ENCODE measurements around the gene WDR1. TPM values are rescaled to one million over a fixed set of nuclear protein-coding genes. Genes with fewer than 3 reads are reported as not detected.

The WDR1 gene
- polyA plus RNA-seq, 6 donors from 2014 or later, result 145 to 210 (median 186) TPM

DNA sequence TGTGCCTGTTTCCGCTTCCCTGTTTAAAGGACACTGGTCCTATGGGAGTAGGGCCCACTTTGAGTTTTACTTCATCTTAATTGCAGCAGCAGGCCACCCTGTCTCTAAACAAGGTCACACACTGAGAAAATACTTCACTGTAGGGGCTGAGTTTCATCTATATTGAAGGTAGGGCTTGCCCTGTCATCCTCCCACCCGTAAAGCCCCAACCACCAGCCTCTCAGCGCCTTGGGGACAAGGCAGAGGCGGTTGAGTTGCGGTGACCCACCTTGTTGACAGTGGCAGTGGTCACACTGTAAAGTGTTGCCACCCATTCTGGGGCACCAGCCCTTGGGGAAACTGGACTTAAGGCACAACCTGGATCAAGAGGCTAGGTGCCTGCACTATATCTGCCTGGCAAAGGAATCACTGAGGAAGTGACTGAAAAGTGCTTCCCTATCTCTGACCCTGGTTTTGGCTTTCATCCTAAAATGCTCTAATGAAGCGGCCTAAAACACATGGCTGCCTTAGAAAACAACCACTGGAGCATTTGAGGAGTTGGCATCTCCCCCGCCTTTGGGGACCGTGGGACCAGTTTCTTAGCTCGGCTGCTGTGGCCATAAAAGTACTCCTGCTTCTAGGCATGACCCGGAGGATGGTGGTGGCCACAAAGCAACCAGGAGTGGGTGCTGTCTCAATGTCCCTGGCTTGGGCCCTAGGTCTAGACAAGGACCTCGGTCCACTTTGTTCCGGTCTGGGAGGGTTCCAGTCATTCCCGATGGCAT lies 7.8 kb upstream of the WDR1 start:
- Mint-ChIP-seq H3K36me3 (no peaks in the 10 kb centered on the region), H3K9me3 (no peaks in the 10 kb centered on the region), H3K4me1 (peaks cover 0 to 8% (median 0%) of the 10 kb centered on the region in 3 donors), H3K27me3 (peaks cover 0 to 16% (median 14%) of the 10 kb centered on the region in 3 donors), H3K27ac (peak overlapping the region in 3 of 6 donors; percentile 10 to 61 (median 57)), H3K4me3 (no peak overlapping the region)
- no peak for DNase-seq
- no peak for ATAC-seq (ENCODE audit: low read depth in 2 of 2)

DNA sequence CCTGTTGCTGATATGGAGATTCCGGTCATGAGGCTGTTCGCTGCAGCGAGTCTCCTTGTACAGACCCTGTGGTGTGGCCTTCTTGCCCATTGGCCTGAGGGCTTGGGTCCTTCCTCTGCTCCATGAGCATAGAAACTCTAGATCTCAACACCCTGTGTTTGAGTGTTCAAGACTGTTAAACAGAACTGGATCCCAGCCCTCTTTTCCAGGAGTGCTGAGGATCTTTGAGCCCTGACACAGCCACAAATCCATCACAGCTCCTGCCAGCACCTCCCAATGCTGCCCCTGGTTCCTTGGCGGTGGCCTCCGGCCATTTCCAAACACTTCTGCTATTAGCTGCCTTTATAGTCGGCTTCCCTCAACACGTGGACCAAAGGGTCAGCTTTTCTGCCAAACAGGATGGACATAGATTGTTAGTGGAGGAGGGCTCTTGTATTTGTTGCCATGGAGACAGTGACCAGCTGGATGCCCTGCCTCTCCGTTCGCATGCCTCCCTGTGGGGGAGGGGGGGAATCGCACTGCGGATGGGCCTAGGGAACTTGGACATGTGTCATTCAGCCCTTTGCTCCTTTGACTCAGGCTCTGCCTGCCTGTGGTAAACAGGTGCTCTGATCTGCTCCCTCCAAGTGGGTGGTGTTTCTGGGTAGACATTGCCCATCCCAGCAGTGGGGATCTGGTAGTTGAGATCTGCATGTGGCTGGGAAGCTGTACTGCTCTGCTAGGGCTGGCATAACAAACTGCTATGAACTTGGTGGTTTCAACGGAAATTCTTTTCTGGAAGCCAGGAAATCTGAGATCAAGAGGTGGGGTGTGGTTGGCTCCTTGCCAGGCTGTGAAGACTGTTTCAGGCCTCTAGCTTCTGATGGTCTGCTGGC lies 6.9 kb upstream of the WDR1 start:
- Mint-ChIP-seq H3K36me3 (no peaks in the 10 kb centered on the region), H3K9me3 (no peaks in the 10 kb centered on the region), H3K4me1 (peaks cover 4 to 16% (median 6%) of the 10 kb centered on the region in 3 donors), H3K4me3 (no peak overlapping the region), H3K27ac (peak overlapping the region in 1 of 6 donors; percentile 62), H3K27me3 (peaks cover 0 to 16% (median 12%) of the 10 kb centered on the region in 3 donors)
- no peak for DNase-seq
- no peak for ATAC-seq (ENCODE audit: low read depth in 2 of 2)

DNA sequence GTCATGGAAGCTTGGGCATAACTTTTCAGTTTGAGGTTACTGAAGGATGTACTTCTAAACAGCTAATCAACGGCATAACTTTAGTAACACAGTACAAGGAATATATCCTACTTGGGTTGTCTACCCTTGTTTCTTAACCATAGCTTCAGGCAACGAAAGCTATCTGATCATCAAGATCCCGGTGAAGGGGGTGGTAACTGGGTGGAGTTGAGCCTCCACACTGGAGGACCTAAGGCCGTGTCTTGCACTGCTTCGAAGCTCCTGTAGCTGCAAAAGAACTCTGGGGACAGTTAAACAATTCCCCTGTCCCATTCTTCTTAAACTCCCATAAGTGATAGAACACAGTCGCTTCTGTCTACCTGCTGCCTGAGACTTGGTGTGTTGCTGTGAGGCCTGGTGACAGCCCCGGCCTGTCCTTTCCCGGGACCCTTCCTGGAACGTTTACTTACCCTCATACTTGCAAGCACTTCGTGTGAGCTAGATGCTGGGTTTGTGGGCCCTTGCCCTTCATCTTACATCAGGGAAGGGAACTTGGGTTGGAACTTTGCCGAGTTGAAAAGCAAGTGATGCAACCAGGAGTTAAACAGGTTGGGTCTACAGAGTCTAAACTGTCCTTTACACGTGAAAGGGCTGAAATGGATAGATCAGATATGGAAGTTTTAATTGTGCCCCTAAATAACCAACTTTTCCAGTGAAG lies 5.8 kb upstream of the WDR1 start:
- H3K4me1 Mint-ChIP-seq, result peaks cover 15 to 27% (median 17%) of the 10 kb centered on the region in 3 donors

DNA sequence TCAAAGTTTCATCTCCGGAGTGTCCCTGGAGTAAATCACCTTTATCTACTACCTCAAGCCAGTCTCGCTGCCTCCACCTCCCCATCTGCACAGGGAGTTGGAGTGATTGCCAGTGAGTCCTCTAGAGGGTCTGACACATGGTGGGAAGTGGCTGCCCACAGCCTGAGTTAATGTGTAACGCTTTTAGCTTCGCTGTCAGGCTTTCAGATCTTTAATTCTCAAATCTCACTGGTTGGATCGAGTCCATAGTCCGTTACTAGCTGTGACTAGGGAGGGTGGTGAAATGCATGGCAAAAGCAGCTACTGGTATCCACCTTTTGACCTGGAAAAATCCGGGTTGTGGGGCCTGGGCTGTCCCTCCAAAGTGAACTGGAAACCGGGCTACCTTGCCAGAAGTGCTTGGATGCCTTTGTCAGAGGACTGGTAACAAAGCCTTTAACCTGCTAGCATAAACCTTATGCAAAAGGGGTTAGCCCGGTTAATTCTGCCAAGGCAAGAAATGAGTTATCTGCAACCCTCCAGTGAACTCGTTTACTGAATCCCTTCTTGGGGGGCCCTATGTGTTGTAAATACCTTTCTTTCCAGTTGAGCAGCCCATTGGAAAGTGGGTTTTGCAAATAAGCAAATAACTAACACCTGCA lies 5.1 kb upstream of the WDR1 start:
- Mint-ChIP-seq H3K27ac (no peak overlapping the region), H3K4me3 (no peak overlapping the region), H3K4me1 (peaks cover 20 to 34% (median 23%) of the 10 kb centered on the region in 3 donors), H3K9me3 (no peaks in the 10 kb centered on the region), H3K27me3 (peaks cover 0 to 16% (median 0%) of the 10 kb centered on the region in 3 donors), H3K36me3 (no peaks in the 10 kb centered on the region)
- ATAC-seq (ENCODE audit: low read depth in 2 of 2), result no peak
- DNase-seq, result no peak

More for the DNA sequence above, 5.8 kb upstream of the WDR1 start:
- Mint-ChIP-seq H3K27ac (no peak overlapping the region), H3K9me3 (no peaks in the 10 kb centered on the region), H3K4me3 (no peak overlapping the region), H3K27me3 (peaks cover 0 to 16% (median 4%) of the 10 kb centered on the region in 3 donors), H3K36me3 (no peaks in the 10 kb centered on the region)
- no peak for DNase-seq
- ATAC-seq (ENCODE audit: low read depth in 2 of 2), result no peak

DNA sequence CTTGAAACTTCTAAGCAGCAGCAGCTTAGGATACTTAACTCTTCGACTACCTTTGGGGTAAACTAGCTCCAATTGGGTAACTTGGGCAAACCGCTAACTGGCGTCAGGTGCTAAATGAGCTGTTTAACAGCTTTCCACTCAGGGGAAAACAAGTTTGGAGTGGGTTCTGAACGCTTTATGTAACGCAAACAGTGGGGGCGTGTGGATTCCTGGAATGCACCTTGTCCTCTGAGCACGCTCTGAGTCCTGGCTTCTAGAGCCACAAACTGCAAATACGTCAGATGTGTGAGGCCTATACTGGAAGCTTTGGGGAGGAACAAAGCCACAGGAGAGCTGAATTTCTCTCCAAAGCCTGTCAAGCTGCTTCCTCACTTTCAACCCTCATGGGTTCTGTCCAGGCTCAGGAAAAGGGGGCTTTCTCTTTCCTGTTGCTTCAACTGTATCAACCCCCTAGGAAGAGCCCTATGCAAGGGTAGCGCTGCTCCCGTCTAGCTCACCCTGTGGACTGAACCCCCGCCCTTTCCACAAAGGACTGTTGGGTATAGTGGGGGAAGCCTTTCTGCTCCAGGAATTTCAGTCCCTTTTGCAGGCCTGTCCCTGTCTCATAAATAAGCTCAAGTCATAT lies 4.5 kb upstream of the WDR1 start:
- H3K4me1 Mint-ChIP-seq, result peaks cover 21 to 35% (median 23%) of the 10 kb centered on the region in 3 donors
- DNase-seq, result no peak
- peak overlapping the region in 2 of 8 donors; percentile 4 to 28 for H3K4me3 Mint-ChIP-seq
- H3K27ac Mint-ChIP-seq, result no peak overlapping the region
- H3K36me3 Mint-ChIP-seq, result no peaks in the 10 kb centered on the region
- no peaks in the 10 kb centered on the region for H3K9me3 Mint-ChIP-seq
- ATAC-seq (ENCODE audit: low read depth in 2 of 2), result no peak
- H3K27me3 Mint-ChIP-seq, result peaks cover 0 to 14% (median 0%) of the 10 kb centered on the region in 3 donors

DNA sequence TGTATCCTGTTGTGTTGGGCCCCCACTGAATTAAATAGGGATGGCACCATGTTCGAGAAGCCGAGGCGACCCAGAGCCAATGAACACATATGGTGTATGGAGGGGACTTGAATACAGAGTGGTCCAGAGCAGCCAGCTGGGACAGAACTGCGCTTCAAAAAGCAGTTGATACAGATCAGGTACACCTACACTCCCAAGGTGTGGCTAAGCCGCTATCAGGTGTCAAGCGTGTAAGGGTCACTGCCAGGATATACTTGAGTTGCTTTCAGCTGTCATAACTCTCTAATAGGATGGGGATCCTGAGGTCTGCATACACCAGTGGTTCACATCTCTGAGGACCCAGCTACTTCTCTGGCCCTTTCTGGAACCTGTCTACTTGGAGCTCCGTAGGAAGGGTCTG lies 3.2 kb upstream of the WDR1 start:
- ATAC-seq (ENCODE audit: low read depth in 2 of 2), result no peak
- Mint-ChIP-seq H3K4me3 (peak overlapping the region in 1 of 8 donors; percentile 4), H3K9me3 (no peaks in the 10 kb centered on the region), H3K27ac (no peak overlapping the region), H3K27me3 (peaks cover 0 to 4% (median 0%) of the 10 kb centered on the region in 3 donors), H3K4me1 (peaks cover 32 to 48% (median 34%) of the 10 kb centered on the region in 3 donors), H3K36me3 (no peaks in the 10 kb centered on the region)
- DNase-seq, result no peak

DNA sequence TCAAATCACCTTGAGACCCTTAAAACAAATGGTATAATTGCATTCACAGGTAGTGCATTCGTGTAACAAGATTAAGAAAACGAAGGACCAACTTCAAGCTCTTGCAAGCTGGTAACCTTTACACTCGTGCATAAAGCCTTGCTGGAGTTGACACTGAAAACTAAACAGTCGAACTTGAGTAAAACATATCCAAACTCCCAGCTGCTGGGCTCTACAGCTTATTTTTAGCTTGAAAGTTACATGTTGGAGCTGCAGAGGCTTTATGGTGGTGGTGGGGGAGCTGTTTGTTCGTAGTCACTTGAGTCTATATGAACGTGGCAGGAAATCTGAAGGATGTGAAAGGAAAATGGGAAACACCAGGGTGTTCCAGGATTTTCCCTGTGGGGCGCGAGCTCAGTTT lies 2.7 kb upstream of the WDR1 start:
- no peaks in the 10 kb centered on the region for H3K27me3 Mint-ChIP-seq
- no peaks in the 10 kb centered on the region for H3K9me3 Mint-ChIP-seq
- ATAC-seq (ENCODE audit: low read depth in 2 of 2) (no peak), DNase-seq (no peak)
- H3K4me1 Mint-ChIP-seq, result peaks cover 36 to 49% (median 37%) of the 10 kb centered on the region in 3 donors
- peaks cover 0 to under 1% of the 10 kb centered on the region in 2 donors for H3K36me3 Mint-ChIP-seq
- peak overlapping the region in 5 of 6 donors; percentile 68 to 99 (median 98) for H3K27ac Mint-ChIP-seq
- H3K4me3 Mint-ChIP-seq, result peak overlapping the region in 1 of 8 donors; percentile 87

DNA sequence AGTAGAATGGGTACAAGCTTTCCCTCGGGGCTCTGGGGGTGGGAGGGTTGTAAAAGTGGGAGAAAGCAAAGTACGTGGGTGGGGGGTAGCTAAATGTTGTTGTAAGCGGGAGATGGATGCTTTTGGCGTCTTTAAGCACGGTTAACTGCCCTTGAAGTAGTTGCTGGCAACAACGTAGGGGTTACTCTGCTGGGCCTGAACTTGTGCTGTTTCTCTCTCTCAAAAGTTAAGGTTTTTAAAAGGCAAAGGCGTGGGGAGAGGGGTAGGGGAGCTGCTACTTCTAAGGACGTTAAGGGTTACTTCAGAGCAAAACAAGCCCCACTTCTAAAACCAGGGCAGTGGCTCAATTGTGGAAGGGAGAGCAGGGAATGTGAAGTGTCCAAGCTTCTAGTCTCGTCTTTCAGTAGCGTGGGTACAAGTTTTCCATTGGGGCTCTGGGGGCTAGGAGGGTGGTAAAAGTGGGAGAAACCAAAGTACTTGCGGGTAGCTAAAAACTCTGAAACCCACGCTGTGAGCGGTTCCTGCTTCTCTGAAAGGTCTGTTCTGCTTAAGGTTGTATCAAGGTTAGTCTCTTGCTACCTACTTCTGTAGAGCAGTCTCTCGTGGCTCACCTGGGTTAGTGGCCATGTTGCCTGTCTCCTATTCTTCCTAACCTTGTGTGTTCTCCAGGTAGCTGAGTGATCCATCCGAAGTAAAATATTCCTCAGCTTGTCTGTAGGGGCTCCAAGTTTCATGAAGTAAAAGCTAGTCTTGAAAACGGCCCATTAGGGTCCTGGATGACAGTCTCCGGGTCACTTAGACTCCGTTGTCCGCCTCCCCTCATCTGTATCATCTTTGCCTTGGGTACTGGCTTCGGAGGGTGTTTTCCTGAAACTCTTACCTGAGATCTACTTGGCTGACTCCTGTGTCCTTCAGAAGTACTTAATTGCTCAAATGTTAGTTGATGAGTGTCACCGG lies 1.7 kb upstream of the WDR1 start:
- Mint-ChIP-seq H3K4me3 (peak overlapping the region; percentile 87 to 96 (median 94)), H3K27me3 (no peaks in the 10 kb centered on the region), H3K27ac (peak overlapping the region; percentile 97 to 99 (median 98)), H3K36me3 (peaks cover 7 to 10% of the 10 kb centered on the region in 2 donors), H3K9me3 (no peaks in the 10 kb centered on the region), H3K4me1 (peaks cover 46 to 51% (median 46%) of the 10 kb centered on the region in 3 donors)
- ATAC-seq (ENCODE audit: low read depth in 2 of 2) (no peak), DNase-seq (no peak)

DNA sequence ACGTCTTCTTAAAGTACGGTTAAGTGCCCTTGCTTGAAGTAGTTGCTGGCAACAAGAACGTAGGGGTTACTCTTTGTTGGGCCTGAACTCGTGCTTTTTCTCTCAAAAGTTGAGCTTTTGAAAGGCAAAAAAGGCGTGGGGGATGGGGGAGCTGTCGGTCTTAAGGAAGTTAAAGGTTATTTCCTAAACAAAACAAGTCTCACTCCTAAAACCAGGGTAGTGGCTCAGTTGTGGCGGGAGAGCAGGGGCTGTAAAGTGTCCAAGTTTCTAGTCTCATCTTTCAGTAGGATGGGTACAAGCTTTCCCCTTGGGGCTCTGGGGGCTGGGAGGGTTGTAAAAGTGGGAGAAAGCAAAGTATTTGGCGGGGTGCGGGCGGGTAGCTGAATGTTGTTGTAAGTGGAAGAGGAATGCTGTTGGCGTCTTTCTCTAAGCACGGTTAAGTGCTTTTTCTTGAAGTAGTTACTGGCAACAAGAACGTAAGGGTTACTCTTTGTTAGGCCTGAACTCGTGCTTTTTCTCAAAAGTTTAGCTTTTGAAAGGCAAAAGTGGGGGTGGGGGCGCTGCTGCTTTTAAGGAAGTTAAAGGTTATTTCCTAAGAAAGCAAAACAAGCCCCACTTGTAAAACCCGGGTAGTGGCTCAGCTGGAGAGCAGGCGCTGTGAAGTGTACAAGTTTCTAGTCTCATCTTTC lies 904 bp upstream of the WDR1 start:
- no peaks in the 10 kb centered on the region for H3K9me3 Mint-ChIP-seq
- H3K36me3 Mint-ChIP-seq, result peaks cover 13% of the 10 kb centered on the region in 2 donors
- H3K27me3 Mint-ChIP-seq, result no peaks in the 10 kb centered on the region
- H3K4me1 Mint-ChIP-seq, result peaks cover 49 to 57% (median 51%) of the 10 kb centered on the region in 3 donors
- peak overlapping the region; percentile 87 to 96 (median 94) for H3K4me3 Mint-ChIP-seq
- ATAC-seq (ENCODE audit: low read depth in 2 of 2), result peak; percentile 7 to 12
- H3K27ac Mint-ChIP-seq, result peak overlapping the region; percentile 97 to 99 (median 98)
- DNase-seq, result peak; percentile 62

DNA sequence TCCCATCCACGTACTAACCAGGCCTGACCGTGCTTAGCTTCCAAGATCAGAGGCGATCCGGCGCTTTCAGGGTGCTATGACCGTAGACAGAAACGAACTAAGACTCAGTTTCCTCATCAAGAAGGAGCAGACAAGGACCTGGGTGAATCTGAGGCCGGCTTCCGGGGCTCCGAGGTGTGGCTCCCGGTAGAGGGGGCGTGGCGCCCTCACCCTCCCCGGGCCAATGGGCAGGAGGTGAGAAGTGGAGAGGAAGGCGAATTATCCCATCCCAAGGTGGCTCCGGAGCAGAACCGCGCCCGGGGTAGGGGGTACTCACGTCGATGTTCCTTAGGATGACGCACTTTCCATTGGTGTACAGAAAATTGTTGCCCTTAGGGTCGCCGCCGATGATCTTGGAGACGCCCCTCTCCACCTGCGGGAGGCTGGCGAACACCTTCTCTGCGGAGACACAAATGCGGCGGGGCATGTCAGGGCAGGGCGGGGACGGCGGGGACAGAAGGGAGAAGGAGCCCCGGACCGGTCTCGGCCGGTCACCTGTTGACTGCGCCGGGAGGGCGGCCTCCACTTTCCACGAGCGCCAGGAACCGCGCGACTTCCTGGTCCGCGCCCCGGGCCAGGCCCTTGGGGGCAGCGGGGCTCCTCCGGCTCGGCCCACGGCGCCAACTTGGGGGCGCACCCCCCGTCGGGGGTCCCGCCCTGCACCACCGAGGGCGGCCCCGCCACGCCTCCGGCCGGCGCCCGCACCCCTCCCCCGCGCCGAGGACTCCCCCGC lies 616 bp downstream of the WDR1 start:
- peaks cover 13% of the 10 kb centered on the region in 2 donors for H3K36me3 Mint-ChIP-seq

More for the DNA sequence above, 616 bp downstream of the WDR1 start:
- DNase-seq, result peak; percentile 54
- H3K4me3 Mint-ChIP-seq, result peak overlapping the region; percentile 87 to 95 (median 93)
- no peaks in the 10 kb centered on the region for H3K27me3 Mint-ChIP-seq
- peaks cover 55 to 71% (median 65%) of the 10 kb centered on the region in 3 donors for H3K4me1 Mint-ChIP-seq
- peak overlapping the region; percentile 86 to 99 (median 96) for H3K27ac Mint-ChIP-seq
- peak; percentile 29 to 32 for ATAC-seq (ENCODE audit: low read depth in 2 of 2)
- no peaks in the 10 kb centered on the region for H3K9me3 Mint-ChIP-seq

Measured in naive B cell (primary cell).